ENCODE results near the gene PXDN. TPM values are rescaled to one million over a fixed set of nuclear protein-coding genes. Genes with fewer than 3 reads are reported as not detected.
A peak's percentile ranks its signal among the peaks of the same experiment; 100 is the strongest.

Gene PXDN
- total RNA-seq, 1 experiment from 2014 or later: 125 TPM

- CTCF ChIA-PET: interaction anchor here (1.0 kb wide), 1 partner anchor 150 kb away, joined by 5 read pairs; no protein-coding TSS in a partner anchor
- BruUV-seq (replicated peaks): no TSS peak
- Histone ChIP-seq H3K4me3 (ENCODE audit: low read length) (peak overlapping the region; percentile 36), H3F3A (ENCODE audit: low read length, unreplicated experiment) (no peaks in the 10 kb centered on the region), H3K9ac (ENCODE audit: low read length) (peak overlapping the region; percentile 50), H3K4me1 (ENCODE audit: insufficient read depth, low read length) (peaks cover 21% of the 10 kb centered on the region), H3K9me2 (replicated peaks; ENCODE audit: low read length) (no peaks in the 10 kb centered on the region), H3K27me3 (ENCODE audit: low read length) (no peaks in the 10 kb centered on the region), H3K36me3 (ENCODE audit: low read depth, low read length) (no peaks in the 10 kb centered on the region), H3K9me3 (ENCODE audit: low read length) (no peaks in the 10 kb centered on the region), H4K20me1 (ENCODE audit: low read length) (no peaks in the 10 kb centered on the region), H2AFZ (ENCODE audit: low read length) (peak overlapping the region; percentile 76), H3K27ac (ENCODE audit: low read length) (peak overlapping the region; percentile 83), H3K79me2 (ENCODE audit: low read length) (no peaks in the 10 kb centered on the region), H3K4me2 (ENCODE audit: low read length) (peak overlapping the region; percentile 71)
- peak; percentile 70 for ATAC-seq
- no peak for DNase-seq
- TF ChIP-seq, protein P1, sequence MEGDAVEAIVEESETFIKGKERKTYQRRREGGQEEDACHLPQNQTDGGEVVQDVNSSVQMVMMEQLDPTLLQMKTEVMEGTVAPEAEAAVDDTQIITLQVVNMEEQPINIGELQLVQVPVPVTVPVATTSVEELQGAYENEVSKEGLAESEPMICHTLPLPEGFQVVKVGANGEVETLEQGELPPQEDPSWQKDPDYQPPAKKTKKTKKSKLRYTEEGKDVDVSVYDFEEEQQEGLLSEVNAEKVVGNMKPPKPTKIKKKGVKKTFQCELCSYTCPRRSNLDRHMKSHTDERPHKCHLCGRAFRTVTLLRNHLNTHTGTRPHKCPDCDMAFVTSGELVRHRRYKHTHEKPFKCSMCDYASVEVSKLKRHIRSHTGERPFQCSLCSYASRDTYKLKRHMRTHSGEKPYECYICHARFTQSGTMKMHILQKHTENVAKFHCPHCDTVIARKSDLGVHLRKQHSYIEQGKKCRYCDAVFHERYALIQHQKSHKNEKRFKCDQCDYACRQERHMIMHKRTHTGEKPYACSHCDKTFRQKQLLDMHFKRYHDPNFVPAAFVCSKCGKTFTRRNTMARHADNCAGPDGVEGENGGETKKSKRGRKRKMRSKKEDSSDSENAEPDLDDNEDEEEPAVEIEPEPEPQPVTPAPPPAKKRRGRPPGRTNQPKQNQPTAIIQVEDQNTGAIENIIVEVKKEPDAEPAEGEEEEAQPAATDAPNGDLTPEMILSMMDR (conservative IDR thresholded peaks at IDR 0.05; ENCODE audit: low read depth, low read length): peak; percentile 34; the same call in 1 of the 2 replicates
- TF ChIP-seq EZH2 (IDR thresholded peaks at IDR 0.05; ENCODE audit: low read length, unreplicated experiment) (no peak), EZH2phosphoT487 (IDR thresholded peaks at IDR 0.05; ENCODE audit: borderline replicate concordance, low read length) (no peak)
- POLR2A ChIA-PET (ENCODE audit: unreplicated experiment): no interaction called here
- intact Hi-C loops (cut with micrococcal nuclease): loop anchor here (2.0 kb wide), 2 partner anchors 24 to 32 kb away; no protein-coding TSS in a partner anchor
Measured at GRCh38 chr2:1601067-1601412, 143.3 kb downstream of the PXDN start.

DNA sequence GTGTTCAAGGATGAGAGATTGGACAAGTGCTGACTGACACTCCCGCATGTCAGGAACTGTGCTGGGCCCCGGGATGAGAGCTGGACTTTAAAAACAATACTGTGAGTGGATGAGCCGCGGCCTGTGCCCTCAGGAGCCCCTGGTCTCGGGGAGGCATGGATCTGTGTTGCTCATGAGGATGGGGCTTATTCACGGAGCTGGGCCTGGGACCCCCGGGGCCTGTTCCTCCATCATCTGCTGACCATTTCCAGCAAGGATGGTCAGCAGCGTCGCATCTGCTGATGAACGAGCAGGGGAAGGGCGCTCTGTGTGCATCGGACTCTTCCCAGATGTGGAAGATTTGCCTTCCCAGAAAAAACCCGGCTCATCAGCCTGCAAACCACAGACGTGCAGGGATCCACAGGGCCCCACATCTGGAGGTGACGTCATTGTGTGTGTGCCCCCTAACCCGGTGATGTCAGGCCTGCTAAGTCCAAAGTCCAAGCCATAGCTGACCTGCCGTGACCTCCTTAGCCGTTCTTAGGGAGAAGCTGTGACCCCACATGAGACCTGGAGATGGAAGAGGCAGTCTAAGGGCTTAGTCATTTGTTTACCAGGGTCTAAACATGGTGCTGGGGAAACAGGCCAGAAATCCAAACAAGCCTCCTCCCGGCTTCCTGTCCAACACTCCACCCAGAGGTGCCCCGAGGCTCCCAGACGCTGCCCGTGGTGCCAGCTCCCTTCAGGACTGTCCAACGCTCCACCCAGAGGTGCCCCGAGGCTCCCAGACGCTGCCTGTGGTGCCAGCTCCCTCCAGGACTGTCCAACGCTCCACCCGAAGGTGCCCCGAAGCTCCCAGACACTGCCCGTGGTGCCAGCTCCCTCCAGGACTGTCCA lies 143.9 kb downstream of the PXDN start:
- Histone ChIP-seq H3F3A (ENCODE audit: low read length, unreplicated experiment) (no peaks in the 10 kb centered on the region), H2AFZ (ENCODE audit: low read length) (peak overlapping the region; percentile 76), H3K9me2 (replicated peaks; ENCODE audit: low read length) (no peaks in the 10 kb centered on the region), H3K4me2 (ENCODE audit: low read length) (peak overlapping the region; percentile 71), H3K9ac (ENCODE audit: low read length) (peak overlapping the region; percentile 50), H4K20me1 (ENCODE audit: low read length) (no peaks in the 10 kb centered on the region), H3K36me3 (ENCODE audit: low read depth, low read length) (no peaks in the 10 kb centered on the region), H3K4me1 (ENCODE audit: insufficient read depth, low read length) (peaks cover 21% of the 10 kb centered on the region), H3K4me3 (ENCODE audit: low read length) (peak overlapping the region; percentile 36), H3K27me3 (ENCODE audit: low read length) (no peaks in the 10 kb centered on the region), H3K79me2 (ENCODE audit: low read length) (no peaks in the 10 kb centered on the region), H3K27ac (ENCODE audit: low read length) (peak overlapping the region; percentile 83), H3K9me3 (ENCODE audit: low read length) (no peaks in the 10 kb centered on the region)
- DNase-seq (peak; percentile 85), ATAC-seq (peak; percentile 86)
- ChIA-PET POLR2A (ENCODE audit: unreplicated experiment) (interaction anchor here (0.5 kb wide), 1 partner anchor 11 kb away, joined by 6 read pairs; no protein-coding TSS in a partner anchor), CTCF (interaction anchor here (1.0 kb wide), 1 partner anchor 150 kb away, joined by 5 read pairs; no protein-coding TSS in a partner anchor)
- intact Hi-C loops (cut with micrococcal nuclease): loop anchor here (2.0 kb wide), 2 partner anchors 24 to 32 kb away; no protein-coding TSS in a partner anchor
- TF ChIP-seq EZH2phosphoT487 (IDR thresholded peaks at IDR 0.05; ENCODE audit: borderline replicate concordance, low read length): no peak
- TF ChIP-seq, protein P1 (conservative IDR thresholded peaks at IDR 0.05; ENCODE audit: low read depth, low read length): no peak
- no peak for TF ChIP-seq EZH2 (IDR thresholded peaks at IDR 0.05; ENCODE audit: low read length, unreplicated experiment)
- no TSS peak for BruUV-seq (replicated peaks)

Data from PC-3 (cell line).